Smooth muscle cell (in vitro differentiated cells): ENCODE data around the gene BCL11B. TPM values are rescaled to one million over a fixed set of nuclear protein-coding genes. Genes with fewer than 3 reads are reported as not detected.

Experiments used
- DNase-seq: peaks from one replicate; lab custom pipeline; 2025; ENCODE audit not compliant: unreplicated experiment; lab: John Stamatoyannopoulos, UW
- H2AFZ ChIP-seq: fragments of 200-600 bp; sonication (generic); 2 replicates; pipeline ENCODE4 v1.6.0; 2016; ENCODE audit warnings: antibody characterized with exemption, low read depth, mild to moderate bottlenecking
- H3F3A ChIP-seq: fragments of 200-600 bp; sonication (generic); 2 replicates; pipeline ENCODE4 v1.6.0; 2017; ENCODE audit warnings: antibody characterized with exemption, low read depth
- H3K27ac ChIP-seq: fragments of 200-600 bp; sonication (generic); 2 replicates; pipeline ENCODE4 v1.5.1; 2016; ENCODE audit warnings: low read depth, mild to moderate bottlenecking
- H3K27me3 ChIP-seq: fragments of 200-600 bp; sonication (generic); 2 replicates; pipeline ENCODE4 v1.6.1; 2016; ENCODE audit warnings: low read depth, mild to moderate bottlenecking
- H3K36me3 ChIP-seq: fragments of 200-600 bp; sonication (generic); 2 replicates; pipeline ENCODE4 v1.5.1; 2016; ENCODE audit warnings: low read depth
- H3K4me1 ChIP-seq: fragments of 200-600 bp; sonication (generic); 2 replicates; pipeline ENCODE4 v1.5.1; 2016; ENCODE audit warnings: low read depth
- H3K4me2 ChIP-seq: fragments of 200-600 bp; sonication (generic); 2 replicates; pipeline ENCODE4 v1.6.0; 2016; ENCODE audit warnings: mild to moderate bottlenecking
- H3K4me3 ChIP-seq: fragments of 200-600 bp; sonication (generic); 2 replicates; pipeline ENCODE4 v1.5.1; 2016; ENCODE audit warnings: mild to moderate bottlenecking
- H3K79me2 ChIP-seq: fragments of 200-600 bp; sonication (generic); 2 replicates; pipeline ENCODE4 v1.6.0; 2016; ENCODE audit warnings: low read depth, mild to moderate bottlenecking
- H3K9ac ChIP-seq: fragments of 200-600 bp; sonication (generic); 2 replicates; pipeline ENCODE4 v1.6.0; 2016; ENCODE audit warnings: low read depth
- H3K9me3 ChIP-seq: fragments of 200-600 bp; sonication (generic); replicated peaks from 2 replicates; pipeline ENCODE4 v1.5.1; 2016; ENCODE audit warnings: low read depth
- H4K20me1 ChIP-seq: fragments of 200-600 bp; sonication (generic); 2 replicates; pipeline ENCODE4 v1.6.0; 2016; ENCODE audit warnings: low read depth
- CTCF ChIP-seq: fragments of 200-600 bp; sonication (generic); IDR thresholded peaks from 2 replicates; pipeline ENCODE4 v1.5.1; 2017; ENCODE audit warnings: borderline replicate concordance, mild to moderate bottlenecking, antibody characterized with exemption; ENCODE audit not compliant: insufficient read depth, poor library complexity, severe bottlenecking
- WGBS: methylation state at CpG from one replicate; pipeline ENCODE4 v1.1.7; 2016; ENCODE audit warnings: low lambda C conversion rate; 5-methylcytosine and 5-hydroxymethylcytosine counted together
- polyA plus RNA-seq: library from polyadenylated mRNA; unstranded; fragments of >200 nt; fragmentation: Nextera tagmentation; extraction: Ambion mirVana; gene quantifications from 2 replicates; pipeline ENCODE4 v1.2.1, GENCODE V29; 2016
- total RNA-seq: library from RNA; depleted of rRNA; stranded (reverse); fragments of >200 nt; gene quantifications from 2 replicates; pipeline ENCODE4 v1.2.3, GENCODE V29; 2014

The BCL11B gene
- total and polyA plus RNA-seq, 2 experiments from 2014 or later: 0.56 to 3.0 TPM

DNA sequence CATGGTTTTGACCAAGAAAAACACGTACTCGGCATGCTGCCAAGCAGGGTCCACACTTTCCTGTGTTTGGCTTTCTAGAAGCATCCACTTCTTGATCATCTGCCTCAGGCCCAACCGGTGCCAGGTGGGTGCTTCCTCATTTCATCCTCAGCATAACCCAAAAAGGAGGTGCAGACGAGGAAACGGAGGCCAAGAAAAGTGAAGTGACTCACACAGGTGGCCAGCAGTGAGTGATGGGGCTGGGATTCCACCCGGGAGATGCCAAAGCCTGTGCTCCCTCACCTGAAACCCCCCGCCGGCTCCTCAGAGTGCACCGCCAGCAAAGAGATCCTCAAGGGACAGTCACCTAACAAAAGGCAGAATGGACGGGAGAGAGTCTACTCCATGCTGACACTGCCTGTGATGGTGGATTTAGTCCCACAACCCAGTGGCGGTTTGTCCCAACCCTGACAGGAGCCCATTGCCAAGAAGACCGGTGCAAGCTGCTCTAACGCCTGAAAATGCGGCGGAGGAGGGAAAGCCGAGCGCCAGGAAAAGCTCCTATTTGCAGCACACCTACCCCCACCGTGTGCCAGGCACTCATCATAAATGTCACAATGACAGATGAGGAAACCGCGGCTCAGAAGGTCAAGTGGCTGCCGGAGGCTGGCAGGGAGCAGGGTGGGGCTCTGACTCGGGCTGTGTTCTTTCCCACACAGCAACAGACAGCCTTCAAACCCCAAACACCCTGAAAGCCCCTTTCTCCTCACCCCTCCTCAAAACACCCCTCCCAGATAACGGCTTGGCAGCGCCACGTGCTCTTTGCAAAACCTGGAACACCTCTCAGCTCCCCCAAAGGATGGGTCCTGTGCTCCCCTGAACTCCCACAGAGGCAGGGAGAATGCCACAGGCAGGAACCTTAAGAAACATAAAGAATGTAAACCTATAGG lies 18.8 kb downstream of the BCL11B start:
- H3K9ac ChIP-seq: no peak overlapping the region
- DNase-seq: no peak
- no peak overlapping the region for H2AFZ ChIP-seq
- no peaks in the 10 kb centered on the region for H3K36me3 ChIP-seq
- no peak overlapping the region for H3K4me3 ChIP-seq
- H3K4me2 ChIP-seq: no peak overlapping the region
- WGBS: 84% methylated on average over 25 of the region's 25 CpGs
- H3K27me3 ChIP-seq: no peaks in the 10 kb centered on the region
- no peaks in the 10 kb centered on the region for H3F3A ChIP-seq
- no peaks in the 10 kb centered on the region for H4K20me1 ChIP-seq
- peaks cover 13% of the 10 kb centered on the region for H3K79me2 ChIP-seq
- no peaks in the 10 kb centered on the region for H3K9me3 ChIP-seq
- no peak for TF ChIP-seq CTCF
- H3K27ac ChIP-seq: no peak overlapping the region
- no peaks in the 10 kb centered on the region for H3K4me1 ChIP-seq

DNA sequence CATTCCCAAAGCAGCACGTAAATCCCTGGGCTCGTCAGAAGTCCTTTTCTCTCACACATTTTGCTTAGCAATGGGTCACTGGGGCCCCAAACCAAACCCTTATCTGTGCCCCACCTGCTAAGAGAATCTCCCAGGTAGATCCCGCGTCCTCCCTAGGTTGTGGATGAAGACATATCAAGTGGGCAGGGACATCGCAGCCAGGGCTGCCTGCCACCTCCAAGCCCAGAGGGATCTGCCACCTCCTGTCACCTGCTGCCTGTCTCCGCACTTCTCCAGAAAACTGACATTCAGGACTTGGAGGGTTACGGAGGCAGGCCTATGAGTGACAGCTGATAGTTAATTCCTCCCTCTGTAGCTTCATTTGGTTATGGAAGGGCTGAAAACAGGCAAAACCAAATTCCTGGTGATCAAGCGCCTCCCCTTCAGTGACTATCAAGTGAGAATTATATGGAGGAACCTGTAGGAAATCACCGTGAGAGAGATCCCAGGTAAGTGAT lies 19.5 kb downstream of the BCL11B start:
- no peak for DNase-seq
- WGBS: 81% methylated on average over 9 of the region's 9 CpGs
- no peak overlapping the region for H2AFZ ChIP-seq
- H3K27me3 ChIP-seq: no peaks in the 10 kb centered on the region
- H3F3A ChIP-seq: no peaks in the 10 kb centered on the region
- H3K36me3 ChIP-seq: no peaks in the 10 kb centered on the region
- H3K9me3 ChIP-seq: no peaks in the 10 kb centered on the region
- H3K9ac ChIP-seq: no peak overlapping the region
- H4K20me1 ChIP-seq: no peaks in the 10 kb centered on the region
- no peak overlapping the region for H3K4me2 ChIP-seq
- H3K79me2 ChIP-seq: peaks cover 13% of the 10 kb centered on the region
- TF ChIP-seq CTCF: no peak
- no peak overlapping the region for H3K4me3 ChIP-seq
- H3K27ac ChIP-seq: no peak overlapping the region
- no peaks in the 10 kb centered on the region for H3K4me1 ChIP-seq

DNA sequence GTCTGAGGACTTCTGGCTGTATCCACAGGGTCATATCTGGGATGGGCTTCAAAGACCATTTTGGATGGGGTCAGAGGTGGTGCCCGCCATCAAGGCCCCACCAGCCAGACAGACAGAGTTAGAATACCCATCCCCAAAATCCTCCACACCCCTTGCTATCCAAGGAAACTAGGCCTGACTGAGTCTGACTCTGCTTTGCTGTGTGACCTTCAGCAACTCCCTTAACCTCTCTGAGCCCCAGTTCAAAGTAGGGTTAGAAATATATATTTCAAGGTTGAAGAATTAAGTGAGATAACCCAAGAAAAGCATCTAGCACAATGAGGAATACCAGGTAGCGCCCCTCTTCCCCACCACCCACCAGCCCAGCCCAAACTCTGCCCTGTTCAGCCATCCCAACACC lies 20.3 kb downstream of the BCL11B start:
- Histone ChIP-seq H3K4me1 (peaks cover under 1% of the 10 kb centered on the region), H3K4me3 (no peak overlapping the region), H3F3A (no peaks in the 10 kb centered on the region), H3K9me3 (no peaks in the 10 kb centered on the region), H2AFZ (no peak overlapping the region), H3K36me3 (no peaks in the 10 kb centered on the region), H3K4me2 (no peak overlapping the region), H4K20me1 (no peaks in the 10 kb centered on the region), H3K27ac (no peak overlapping the region), H3K27me3 (no peaks in the 10 kb centered on the region), H3K9ac (no peak overlapping the region), H3K79me2 (peaks cover 8% of the 10 kb centered on the region)
- 100% methylated on average over 2 of the region's 2 CpGs for WGBS
- DNase-seq: no peak
- no peak for TF ChIP-seq CTCF
